ENCODE results near the gene GSC2.
A peak's percentile ranks its signal among the peaks of the same experiment; 100 is the strongest.

GSC2 gene

DNA sequence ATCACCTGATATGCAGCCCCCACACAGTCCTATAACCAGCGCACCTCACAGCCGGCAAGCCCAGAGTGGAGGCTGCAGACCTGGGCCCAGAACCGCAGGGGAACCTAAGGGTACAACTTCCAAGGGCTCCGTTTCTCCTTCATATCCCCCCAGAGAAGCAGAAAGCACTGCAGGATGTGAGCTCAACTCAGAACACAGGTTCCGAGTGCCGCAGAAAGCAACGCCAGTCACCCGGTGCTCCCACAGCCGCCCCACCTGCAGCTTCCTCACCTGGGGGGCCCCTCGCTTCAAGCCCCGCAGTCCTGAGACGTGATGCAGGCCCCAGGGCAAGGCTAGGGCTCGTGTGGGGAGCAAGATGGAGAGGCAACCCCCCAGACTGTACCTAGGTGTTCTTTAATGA lies 16.5 kb downstream of the GSC2 start:
- no peak for DNase-seq (ENCODE audit: low spot score)

DNA sequence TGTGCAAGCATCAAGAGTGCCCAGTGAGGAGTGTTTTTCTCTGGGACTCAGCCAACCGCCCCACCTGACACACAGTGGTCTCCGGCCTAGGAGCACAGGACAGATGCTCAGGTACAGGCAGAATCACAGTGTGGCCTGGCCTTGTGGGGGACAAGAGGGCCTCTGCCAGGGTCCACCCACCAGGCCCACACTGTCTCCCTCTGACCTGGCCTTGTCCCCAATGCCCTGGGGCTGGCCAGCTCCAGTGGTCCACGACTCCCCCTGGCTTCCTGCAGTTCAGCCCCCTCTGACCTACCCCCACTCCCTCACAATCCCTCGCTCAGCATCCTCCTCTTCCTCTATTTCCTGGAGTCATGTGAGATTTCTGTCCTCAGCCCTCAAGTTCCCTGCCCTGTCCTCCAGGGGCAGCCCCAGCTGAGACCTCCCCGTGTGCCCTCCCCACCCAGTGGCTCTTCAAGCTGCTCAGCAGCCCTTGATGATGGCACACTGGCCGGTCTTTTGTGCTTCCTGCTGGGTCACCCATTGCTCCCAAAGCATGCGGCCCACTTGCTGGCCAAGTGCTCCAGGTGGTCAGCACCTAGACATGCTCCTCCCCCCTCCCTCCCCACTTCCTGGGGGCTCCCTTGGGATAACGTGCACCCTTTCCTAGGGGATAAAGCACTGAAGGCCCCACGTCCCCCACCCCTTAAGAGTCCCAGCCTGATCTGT lies 17.2 kb downstream of the GSC2 start:
- no peak for DNase-seq (ENCODE audit: low spot score)

DNA sequence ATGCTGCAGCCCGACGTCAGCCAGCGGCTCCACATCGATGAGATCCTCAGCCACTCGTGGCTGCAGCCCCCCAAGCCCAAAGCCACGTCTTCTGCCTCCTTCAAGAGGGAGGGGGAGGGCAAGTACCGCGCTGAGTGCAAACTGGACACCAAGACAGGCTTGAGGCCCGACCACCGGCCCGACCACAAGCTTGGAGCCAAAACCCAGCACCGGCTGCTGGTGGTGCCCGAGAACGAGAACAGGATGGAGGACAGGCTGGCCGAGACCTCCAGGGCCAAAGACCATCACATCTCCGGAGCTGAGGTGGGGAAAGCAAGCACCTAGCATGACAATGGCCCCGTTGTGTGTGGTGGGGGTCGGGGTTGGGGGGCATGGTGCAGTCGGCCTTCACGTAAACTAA lies 17.9 kb downstream of the GSC2 start:
- DNase-seq (ENCODE audit: low spot score): no peak

DNA sequence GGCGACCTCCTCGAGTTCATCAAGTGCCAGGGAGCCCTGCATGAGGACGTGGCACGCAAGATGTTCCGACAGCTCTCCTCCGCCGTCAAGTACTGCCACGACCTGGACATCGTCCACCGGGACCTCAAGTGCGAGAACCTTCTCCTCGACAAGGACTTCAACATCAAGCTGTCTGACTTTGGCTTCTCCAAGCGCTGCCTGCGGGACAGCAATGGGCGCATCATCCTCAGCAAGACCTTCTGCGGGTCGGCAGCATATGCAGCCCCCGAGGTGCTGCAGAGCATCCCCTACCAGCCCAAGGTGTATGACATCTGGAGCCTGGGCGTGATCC lies 18.4 kb downstream of the GSC2 start:
- no peak for DNase-seq (ENCODE audit: low spot score)

DNA sequence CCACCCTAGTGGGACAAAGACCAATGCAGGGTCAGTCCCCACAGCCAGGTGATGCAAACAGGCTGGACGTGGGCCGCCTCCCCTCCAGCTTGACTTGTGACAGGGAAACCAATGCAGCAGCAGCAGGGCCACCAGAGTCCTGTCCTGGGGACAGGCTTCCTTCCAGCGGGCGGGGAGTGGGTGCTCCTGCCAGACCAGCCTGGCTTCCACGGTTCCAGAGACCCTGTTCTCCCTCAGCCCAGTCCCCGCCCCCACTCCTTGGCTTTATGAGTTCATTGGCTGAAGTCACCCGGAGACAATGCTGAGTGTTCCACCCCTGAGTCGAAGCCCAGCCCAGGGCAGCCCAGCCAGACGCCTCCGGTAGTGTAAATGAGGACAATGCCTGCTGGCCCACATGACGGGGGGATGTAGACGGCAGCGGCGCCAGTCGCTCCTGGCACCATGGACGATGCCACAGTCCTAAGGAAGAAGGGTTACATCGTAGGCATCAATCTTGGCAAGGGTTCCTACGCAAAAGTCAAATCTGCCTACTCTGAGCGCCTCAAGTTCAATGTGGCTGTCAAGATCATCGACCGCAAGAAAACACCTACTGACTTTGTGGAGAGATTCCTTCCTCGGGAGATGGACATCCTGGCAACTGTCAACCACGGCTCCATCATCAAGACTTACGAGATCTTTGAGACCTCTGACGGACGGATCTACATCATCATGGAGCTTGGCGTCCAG lies 19.0 kb downstream of the GSC2 start, which contains the start of gene TSSK2:
TSS of gene TSSK2 (plus strand) at position 350 of the 726 bp plus-strand sequence. CDS start at position 442, 92 bp downstream.
- DNase-seq (ENCODE audit: low spot score): no peak

DNA sequence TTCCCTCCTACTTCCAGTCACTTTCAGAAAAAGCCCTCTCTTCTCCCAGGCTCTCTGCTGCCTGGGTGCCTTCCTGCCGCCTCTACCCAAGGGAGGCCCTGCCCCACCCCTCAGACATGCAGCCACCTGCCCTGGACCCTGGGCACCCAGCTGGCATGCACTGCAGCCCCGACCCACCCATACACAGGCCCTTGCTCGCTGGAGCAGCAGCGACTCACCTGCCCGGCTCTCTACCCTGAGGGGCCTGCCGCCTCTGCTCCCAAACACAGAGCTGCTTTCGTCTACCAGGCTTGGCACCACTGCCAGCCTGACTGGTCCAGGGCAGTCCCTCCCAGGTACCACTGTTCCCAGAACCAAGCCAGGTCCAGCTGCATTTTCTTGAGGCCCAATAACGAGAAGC lies 20.2 kb downstream of the GSC2 start:
- DNase-seq (ENCODE audit: low spot score): no peak

DNA sequence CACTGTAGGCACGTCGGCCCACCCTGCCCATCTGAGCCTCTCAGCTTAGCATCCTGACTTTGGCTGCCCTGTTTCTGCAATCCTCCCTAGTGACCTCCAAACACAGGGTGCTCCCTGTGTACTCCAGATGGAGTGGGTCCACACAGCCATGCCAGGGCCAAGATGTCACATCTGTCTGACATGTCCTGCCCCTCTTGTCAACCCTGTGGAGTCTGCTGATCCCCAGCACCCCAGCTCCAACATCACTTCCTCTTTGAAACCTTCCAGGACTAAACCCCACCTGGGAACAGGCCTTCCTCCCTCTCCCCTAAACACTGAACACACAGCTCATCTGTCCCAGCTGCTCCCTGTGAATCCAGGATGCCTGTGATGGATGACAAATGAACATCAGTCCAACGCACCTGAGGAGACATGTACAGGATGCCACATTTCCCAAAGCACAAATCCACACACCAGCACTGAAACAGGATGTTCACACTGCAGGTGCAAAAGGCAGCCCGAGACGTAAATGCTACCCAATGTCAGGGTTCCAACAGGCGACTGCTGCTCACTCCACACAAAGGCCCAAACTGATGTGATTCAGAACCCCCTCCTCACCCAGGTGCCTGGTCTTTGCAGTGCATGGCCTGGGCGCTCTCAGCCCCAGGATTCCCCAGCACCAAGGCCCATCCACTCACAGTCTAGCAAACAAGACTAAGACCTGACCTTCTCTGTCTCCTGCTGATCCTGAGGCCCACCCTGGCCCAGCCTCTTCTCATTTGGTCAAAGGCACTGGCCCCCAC lies 21.0 kb downstream of the GSC2 start:
- no peak for DNase-seq (ENCODE audit: low spot score)

DNA sequence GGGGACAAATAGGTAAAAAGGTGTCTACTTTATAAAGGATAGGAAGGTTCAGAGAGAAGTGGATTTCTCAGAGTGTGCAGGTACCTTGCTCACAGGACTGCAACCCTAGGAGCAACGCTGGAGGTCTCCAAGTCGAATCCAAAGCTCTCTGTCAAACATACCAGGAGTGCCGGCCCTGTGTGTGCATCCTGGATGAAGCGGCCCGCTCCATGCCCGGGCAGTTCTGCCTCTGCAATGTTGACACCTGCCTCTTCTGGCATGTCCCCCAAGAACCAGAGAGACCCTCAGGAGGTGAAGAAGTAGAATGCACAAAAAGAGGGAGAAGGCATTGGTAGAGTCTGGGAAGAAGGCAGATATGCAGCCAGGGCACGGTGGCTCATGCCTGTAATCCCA lies 22.1 kb downstream of the GSC2 start:
- no peak for DNase-seq (ENCODE audit: low spot score)

DNA sequence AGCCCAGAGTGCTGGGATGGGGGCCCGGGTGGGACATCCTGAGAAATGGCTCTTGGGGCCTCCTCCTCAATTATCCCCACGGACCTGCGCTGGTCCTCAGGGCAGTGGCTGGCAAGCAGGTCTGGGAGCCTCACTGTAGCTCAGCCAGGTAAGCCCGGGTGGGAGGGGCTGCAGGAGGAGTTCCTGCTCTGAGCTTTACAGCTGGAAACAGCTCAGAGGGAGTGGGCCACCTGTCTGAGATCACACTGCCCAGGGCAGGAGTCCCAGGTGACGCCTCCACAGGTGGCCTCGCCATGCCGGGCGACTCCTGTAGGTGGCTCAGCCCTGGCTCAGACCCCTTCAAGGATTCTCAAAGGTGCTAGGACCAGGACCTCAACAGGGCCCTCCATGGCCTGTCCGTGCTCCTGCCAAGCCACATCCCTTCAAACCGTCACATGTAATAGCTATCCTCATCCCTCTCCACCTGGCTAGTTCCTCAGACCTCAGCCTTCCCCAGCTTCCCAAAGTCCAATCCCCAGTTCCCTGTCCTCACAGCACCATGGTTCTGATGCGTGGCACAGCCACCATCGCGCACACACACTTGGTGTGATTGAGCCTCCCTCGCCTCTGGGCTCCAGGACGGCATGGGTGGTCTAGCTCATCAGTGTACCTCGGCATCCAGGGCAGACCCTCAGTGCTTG lies 22.6 kb downstream of the GSC2 start:
- DNase-seq (ENCODE audit: low spot score): no peak

DNA sequence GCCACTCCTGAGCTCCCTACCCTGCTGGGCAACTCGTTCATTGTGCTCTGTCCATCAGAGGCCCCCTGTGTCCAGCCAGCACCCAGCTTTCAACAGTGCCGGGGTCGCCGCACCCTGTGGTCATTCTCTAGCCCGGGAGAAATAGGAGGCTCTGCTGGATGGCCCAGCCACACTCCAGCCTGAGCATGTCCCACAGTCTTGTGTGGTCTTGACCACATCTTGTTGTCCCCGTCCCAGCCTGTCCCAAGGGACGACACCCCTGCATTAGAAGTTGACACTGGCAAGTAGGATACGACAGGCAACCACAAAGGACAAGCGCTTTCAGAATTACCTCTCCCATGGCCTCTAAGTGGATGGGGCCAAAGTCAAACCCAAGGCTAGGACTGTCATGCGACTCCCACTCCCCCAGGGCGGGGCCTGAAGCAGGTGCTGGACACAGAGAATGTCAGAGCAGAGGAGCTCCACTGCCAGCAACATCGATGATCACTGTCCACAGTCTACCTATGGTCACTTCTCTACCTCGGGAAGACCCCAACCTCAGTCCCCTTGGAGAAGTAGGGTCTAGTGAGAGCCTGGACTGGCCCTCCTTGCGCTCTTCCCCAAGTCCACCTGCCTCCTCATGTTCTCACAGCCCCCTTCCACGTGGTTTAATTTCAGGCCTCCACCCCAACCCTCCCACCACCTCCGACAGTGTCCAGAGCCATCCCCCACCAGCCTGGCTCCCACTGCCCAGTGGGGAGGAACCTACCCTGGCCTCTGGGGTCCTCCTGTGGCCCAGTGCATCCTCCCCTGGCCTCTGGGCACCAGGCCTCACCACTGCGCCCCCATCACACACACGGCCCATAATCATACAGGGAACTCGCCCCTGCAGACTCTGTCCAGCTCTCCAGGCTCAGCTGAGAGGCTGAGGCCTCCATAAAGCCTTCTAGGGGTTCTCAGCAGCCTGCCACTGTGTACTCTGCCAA lies 23.5 kb downstream of the GSC2 start:
- DNase-seq (ENCODE audit: low spot score): no peak

DNA sequence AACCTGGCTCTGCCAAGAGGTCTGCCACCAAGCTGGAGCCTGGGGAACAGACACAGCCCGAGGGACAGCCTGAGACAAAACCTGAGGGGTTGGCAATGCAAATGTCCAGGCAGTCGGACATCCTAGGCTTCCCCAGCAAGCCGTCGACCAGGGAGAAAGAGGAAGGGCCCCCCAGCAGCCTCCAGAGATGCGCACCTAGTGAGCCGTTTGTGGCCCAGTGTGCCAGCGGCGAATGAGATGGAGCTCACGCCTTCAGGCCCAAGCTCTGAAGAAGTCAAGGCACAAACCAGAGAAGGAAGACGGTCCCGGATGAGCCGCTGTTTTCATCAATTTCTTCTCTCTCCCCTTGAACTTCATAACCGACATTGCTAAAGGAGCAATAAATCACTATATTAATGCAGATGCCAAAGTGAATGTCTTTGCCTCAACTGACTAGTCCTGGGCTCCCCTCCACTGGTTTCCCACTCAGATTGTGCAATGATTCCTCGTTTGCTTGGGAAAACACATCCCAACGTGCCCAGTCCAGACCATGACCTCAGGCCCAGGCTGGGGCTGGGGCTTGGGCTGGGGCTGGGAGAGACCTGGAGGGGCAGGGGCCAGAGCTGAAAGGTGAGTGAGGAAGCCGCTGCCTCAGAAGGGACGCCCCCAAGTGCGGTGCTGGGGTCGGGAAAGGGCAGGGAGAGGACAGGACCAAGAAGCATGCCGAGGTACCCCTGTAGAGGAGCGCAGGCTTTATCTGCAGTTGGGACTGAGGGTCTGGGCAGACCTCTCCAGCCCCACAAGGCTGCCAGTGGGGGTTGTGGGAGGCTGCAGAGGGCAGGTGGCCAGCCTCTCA lies 24.4 kb downstream of the GSC2 start:
- no peak for DNase-seq (ENCODE audit: low spot score)

DNA sequence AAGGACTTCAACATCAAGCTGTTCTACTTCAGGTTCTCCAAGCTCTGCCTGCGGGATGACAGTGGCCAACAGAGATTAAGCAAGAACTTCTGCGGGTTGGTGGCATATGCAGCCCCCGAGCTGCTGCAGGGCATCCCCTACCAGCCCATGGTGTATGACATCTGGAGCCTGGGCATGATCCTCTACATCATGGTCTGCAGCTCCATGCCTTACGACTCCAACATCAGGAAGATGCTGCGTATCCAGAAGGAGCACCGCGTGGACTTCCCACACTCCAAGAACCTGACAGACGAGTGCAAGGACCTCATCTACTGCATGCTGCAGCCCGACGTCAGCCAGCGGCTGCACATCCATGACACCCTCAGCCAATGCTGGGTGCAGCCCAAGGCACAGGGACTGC lies 25.1 kb downstream of the GSC2 start:
- no peak for DNase-seq (ENCODE audit: low spot score)

DNA sequence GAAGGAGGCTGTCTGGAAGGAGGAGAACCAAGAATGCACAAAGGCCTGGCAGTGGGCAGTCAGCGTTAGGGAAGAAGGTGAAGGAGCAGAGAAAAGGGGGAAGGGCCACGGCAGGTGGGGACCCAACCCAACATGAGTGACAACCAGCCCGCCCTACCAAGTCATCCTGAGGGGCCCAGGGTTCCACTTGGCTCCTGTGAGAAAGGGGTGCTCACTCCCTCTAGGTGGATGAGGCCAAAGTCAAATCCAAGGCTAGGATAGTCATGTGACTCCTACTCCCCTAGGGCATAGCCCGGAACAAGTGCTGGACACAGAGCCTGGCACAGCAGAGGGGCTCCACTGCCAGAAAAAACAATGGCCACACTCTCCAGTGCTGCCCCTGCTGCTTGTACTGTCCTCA lies 25.7 kb downstream of the GSC2 start:
- DNase-seq (ENCODE audit: low spot score): no peak

DNA sequence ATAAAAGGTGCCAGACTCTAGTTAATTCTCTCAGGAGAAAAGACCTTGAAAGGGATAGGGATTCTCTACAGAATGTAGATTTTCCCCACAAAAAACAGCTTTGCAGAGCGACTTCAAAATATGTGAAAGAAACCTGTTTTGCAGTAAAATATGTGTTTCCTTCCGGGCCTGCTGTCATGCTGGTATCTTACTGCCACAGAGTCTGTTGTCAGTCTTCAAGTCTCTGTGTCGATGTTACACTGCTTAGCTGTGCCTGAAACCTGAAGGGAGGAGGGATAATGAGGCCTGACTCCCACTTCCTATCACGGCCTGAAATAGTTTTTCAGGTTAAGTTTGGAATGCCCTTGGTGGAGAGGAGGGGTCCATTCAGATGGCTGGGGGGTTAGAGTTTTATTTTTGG lies 26.2 kb downstream of the GSC2 start:
- no peak for DNase-seq (ENCODE audit: low spot score)

DNA sequence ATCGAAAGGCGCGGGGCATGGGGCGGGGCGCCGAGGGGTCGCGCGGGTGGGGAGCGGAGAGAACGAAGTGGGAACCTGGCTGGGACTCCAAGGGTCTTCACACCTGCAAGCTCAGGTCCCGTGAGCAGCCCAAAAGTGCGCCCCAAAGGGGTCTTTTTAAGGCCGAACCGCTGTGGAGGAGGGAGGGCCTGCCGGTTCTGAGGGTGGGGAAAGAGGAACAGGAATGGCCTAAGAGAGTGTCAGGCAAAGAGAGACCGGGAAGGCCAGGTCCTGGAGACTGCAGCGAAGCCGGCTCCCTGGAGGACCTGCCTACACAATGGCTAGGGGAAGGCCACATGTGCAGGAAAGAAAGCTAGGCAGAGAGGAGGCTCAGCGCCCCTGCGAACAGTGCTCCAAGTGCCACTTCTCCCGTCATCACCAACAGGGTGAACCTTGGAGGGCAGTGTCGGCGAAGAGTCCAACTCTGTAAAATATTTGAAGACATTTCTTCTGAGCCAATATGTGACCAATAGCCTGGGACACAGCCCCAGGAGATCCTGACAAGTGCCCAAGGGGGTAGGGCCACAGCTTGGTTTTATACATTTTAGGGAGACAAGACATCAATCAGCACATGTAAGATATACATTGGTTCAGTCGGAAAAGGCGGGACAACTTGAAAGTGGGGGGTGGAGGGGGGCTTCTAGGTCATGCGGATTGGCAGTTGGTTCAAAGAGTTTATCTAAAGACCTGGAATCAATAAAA lies 27.2 kb downstream of the GSC2 start:
- DNase-seq (ENCODE audit: low spot score): no peak

DNA sequence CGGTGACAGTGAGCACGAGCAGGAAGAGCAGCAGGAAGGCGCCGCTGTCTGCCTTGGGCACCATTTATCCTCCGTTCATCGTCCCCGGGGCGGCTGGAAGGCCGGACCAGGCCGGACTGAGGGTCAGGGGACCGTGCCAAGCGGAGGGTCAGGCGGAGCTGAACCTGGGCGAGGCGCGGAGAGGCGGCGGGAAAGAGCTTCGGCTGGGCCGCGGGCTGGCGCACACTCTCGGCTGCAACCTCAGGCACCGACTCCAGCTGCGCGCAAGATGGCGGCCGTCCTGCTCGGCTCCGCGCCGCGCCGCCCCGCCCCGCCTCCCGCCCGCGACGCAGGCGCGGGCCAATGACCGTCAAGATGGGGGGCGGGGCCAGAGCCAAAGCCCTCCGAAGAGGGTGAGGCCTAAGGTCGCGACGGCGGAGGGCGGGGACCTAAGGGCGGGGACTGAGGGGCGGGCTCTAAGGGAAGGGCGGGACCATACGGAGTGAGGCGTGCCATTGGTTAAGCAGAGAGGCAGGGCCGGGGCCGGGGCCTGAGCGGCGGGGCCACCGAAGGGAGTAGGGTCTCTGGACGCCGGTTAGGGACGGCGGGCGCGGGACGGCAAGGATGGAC lies 27.8 kb downstream of the GSC2 start, which contains the start of gene DGCR2:
TSS of gene DGCR2 (minus strand) at position 270 of the 609 bp plus-strand sequence. CDS start at position 64, 206 bp downstream.
- peak; percentile 100 for DNase-seq (ENCODE audit: low spot score)

DNA sequence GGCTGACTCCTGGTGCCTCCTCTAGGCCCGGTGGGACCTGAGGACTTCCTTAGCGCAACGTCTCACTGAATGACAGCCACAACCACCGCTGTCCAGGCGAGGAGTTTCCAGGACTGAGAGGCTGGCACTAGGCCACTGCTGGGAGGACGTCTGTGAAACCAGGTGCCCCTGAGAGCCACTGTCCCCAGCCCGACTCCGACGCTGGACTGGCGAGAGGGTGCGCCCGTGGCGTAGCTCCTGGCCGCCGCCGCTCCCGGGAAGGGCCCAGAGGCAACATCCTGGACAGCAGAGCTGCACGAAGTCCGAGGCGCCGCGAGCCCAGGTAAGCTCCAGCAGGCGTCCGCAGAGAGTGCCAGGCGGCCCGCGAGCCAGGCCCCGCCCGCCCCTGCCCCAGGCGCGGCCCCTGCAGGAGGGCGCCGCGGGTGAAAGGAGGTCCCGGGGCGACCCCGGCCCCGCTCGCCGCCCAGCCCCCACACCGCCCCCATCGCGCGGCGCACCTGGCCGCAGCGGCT lies 28.4 kb downstream of the GSC2 start:
- no peak for DNase-seq (ENCODE audit: low spot score)

DNA sequence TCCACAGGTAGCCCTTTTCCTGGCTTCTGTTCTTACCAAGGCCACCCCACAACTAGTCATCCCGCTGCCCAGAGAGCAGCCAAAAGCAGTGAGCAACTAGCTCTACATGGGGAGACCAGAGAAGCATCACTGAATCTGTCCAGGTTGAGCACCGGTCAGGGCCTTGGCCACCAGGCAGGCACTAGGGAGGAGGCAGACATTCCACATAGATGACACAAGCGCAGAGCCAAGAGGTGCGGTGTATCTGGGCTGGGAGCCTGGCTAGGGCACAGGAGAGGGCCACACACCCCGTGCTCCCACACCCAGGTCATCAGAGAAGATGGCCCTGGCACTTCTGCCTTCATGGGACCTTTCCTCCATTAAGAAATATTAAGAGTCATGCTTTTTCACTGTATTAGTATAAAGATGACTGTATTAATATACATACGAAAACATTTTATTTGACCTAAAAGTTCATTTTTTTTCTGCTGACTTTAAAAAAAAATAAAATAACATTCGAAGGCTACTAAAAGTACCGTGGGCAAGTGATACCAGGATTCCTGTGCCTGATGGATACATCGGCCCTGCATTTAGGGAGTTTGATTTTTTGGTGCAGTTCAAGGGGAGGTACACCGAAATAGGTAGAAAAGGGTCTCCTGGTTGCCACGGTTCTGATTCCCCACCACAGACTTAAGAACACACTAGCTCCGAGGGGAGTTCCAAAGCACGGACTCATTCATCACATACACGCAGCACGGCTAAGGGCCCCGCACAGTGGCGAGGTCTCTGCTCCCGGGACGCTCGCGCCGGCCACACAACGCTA lies 29.1 kb downstream of the GSC2 start:
- no peak for DNase-seq (ENCODE audit: low spot score)
